ENCODE data around the gene GLP2R.

GRCh38 chr17:9809409-9809808 lies 16.3 kb upstream of the GLP2R start:
- no peak for TF ChIP-seq CTCF (IDR thresholded peaks at IDR 0.05)
- no peak for TF ChIP-seq POLR2A (IDR thresholded peaks at IDR 0.05)
